Measurements from ENCODE around the gene IGFL2. TPM values are rescaled to one million over a fixed set of nuclear protein-coding genes. Genes with fewer than 3 reads are reported as not detected.
"Not testable (repeated sequence)": the region's sequence is repeated elsewhere in the genome, so short reads cannot be mapped to it uniquely, and the experiment has no call there.

Gene IGFL2
- total and polyA plus RNA-seq, 10 of the 15 experiments (the other 5 are each of a cell fraction or from before 2014, with no cell fraction given), result 0.19 TPM; not detected in 9

GRCh38 chr19:46191972-46192371, 43.9 kb downstream of the IGFL2 start (continued):
- TF ChIP-seq REST (IDR thresholded peaks at IDR 0.05; ENCODE audit: low read depth, low read length), result no peak

- POLR2A ChIA-PET; in situ Hi-C loops (cut with MboI); H2AFZ ChIP-seq (ENCODE audit: control insufficient read depth, low read depth, low read length); DNase-seq (ENCODE audit: low read depth, low spot score); ATAC-seq; FAIRE-seq; H3K36me3 ChIP-seq (ENCODE audit: control insufficient read depth in 2 of 2, insufficient read depth in 2 of 2, low read length in 1 of 2); H3K4me3 ChIP-seq; CTCF ChIA-PET; intact Hi-C loops (cut with micrococcal nuclease; ENCODE audit: unreplicated experiment); H3K9ac ChIP-seq (ENCODE audit: control insufficient read depth, insufficient read depth, low read length); H4K20me1 ChIP-seq (ENCODE audit: control insufficient read depth, insufficient read depth); H3K9me3 ChIP-seq (replicated peaks; ENCODE audit: control insufficient read depth, insufficient read depth, low read length); H3K27ac ChIP-seq (ENCODE audit: control insufficient read depth, insufficient read depth); H3K79me2 ChIP-seq (ENCODE audit: control insufficient read depth, insufficient read depth, low read length); H3K4me1 ChIP-seq (ENCODE audit: control insufficient read depth, insufficient read depth, low read length); SMC1A ChIA-PET (ENCODE audit: uncharacterized antibody, unreplicated experiment); H3K4me2 ChIP-seq (ENCODE audit: control insufficient read depth, insufficient read depth); BruUV-seq (replicated peaks); H3K27me3 ChIP-seq (replicated peaks in 1 of 2; ENCODE audit: control insufficient read depth in 2 of 2, insufficient read depth in 2 of 2, low read length in 1 of 2): not testable (repeated sequence)
- 15% methylated on average over 5 of the region's 5 CpGs for WGBS (ENCODE audit: insufficient coverage, insufficient replicate concordance, low lambda C conversion rate, missing lambda C conversion rate)
- RAD21 ChIA-PET (ENCODE audit: unreplicated experiment), result interaction anchor here (1.4 kb wide), 1 partner anchor 114 kb away, joined by 3 read pairs; no protein-coding TSS in a partner anchor
Measured at GRCh38 chr19:46192626-46192991, 44.6 kb downstream of the IGFL2 start.
